ENCODE data around the gene ADIPOR2. TPM values are rescaled to one million over a fixed set of nuclear protein-coding genes. Genes with fewer than 3 reads are reported as not detected.

The ADIPOR2 gene
- total and polyA plus RNA-seq, 12 donors: 18.5 to 47.7 (median 41.6) TPM

- TF ChIP-seq CTCF (IDR thresholded peaks at IDR 0.05): no peak
- H3K4me1 ChIP-seq: peaks cover 0 to 6% (median 0%) of the 10 kb centered on the region in 9 donors
- DNase-seq: no peak
- peaks cover 5 to 78% (median 48%) of the 10 kb centered on the region in 7 donors for H3K27me3 ChIP-seq
- no peak overlapping the region for H3K27ac ChIP-seq
- no peaks in the 10 kb centered on the region for H3K9me3 ChIP-seq
- no peaks in the 10 kb centered on the region for H3K36me3 ChIP-seq
- intact Hi-C loops (cut with DNase I): no loop called here
- no peak overlapping the region for H3K4me3 ChIP-seq
- no peak for ATAC-seq
- 33% methylated on average over 12 of the region's 12 CpGs for WGBS, 2 donors
Observed at GRCh38 chr12:1821805-1822204, 130.9 kb downstream of the ADIPOR2 start.

GRCh38 chr12:1822699-1823098 is 131.8 kb downstream of the ADIPOR2 start:
- peaks cover 5 to 87% (median 53%) of the 10 kb centered on the region in 7 donors for H3K27me3 ChIP-seq
- no peak overlapping the region for H3K27ac ChIP-seq
- intact Hi-C loops (cut with DNase I): no loop called here
- H3K4me1 ChIP-seq: peaks cover 0 to 6% (median 0%) of the 10 kb centered on the region in 9 donors
- 76 to 77% methylated on average over 11 of the region's 11 CpGs for WGBS, 2 donors
- DNase-seq (no peak), ATAC-seq (no peak)
- no peak overlapping the region for H3K4me3 ChIP-seq
- no peaks in the 10 kb centered on the region for H3K36me3 ChIP-seq
- H3K9me3 ChIP-seq: no peaks in the 10 kb centered on the region
- no peak for TF ChIP-seq CTCF (IDR thresholded peaks at IDR 0.05)

GRCh38 chr12:1823237-1823636 is 132.4 kb downstream of the ADIPOR2 start:
- Histone ChIP-seq H3K9me3 (no peaks in the 10 kb centered on the region), H3K27me3 (peaks cover 5 to 93% (median 58%) of the 10 kb centered on the region in 7 donors), H3K36me3 (no peaks in the 10 kb centered on the region), H3K4me1 (peaks cover 0 to 6% (median 0%) of the 10 kb centered on the region in 9 donors), H3K4me3 (no peak overlapping the region), H3K27ac (no peak overlapping the region)
- DNase-seq (no peak), ATAC-seq (no peak)
- no peak for TF ChIP-seq CTCF (IDR thresholded peaks at IDR 0.05)
- 95% methylated on average over 10 of the region's 10 CpGs for WGBS, 2 donors
- intact Hi-C loops (cut with DNase I): no loop called here

GRCh38 chr12:1825382-1826102 is 134.7 kb downstream of the ADIPOR2 start:
- no peaks in the 10 kb centered on the region for H3K36me3 ChIP-seq
- WGBS, 2 donors: 71 to 76% methylated on average over 14 of the region's 14 CpGs
- ATAC-seq (no peak), DNase-seq (no peak)
- H3K4me3 ChIP-seq: no peak overlapping the region
- intact Hi-C loops (cut with DNase I): loop anchor here in 1 of 10 donors (5.0 kb wide), 1 partner anchor 92 kb away; the partner anchor contains the start of gene CACNA2D4
- no peaks in the 10 kb centered on the region for H3K4me1 ChIP-seq
- no peaks in the 10 kb centered on the region for H3K9me3 ChIP-seq
- H3K27me3 ChIP-seq: peaks cover 5 to 98% (median 64%) of the 10 kb centered on the region in 7 donors
- H3K27ac ChIP-seq: no peak overlapping the region
- TF ChIP-seq CTCF (IDR thresholded peaks at IDR 0.05): no peak
